Keratinocyte (primary cell): ENCODE data around the gene TSPAN16.

Source experiments
- CTCF ChIP-seq, 3 experiments: IDR thresholded peaks in 1 of 3; conservative IDR thresholded peaks in 1 of 3; optimal IDR thresholded peaks in 1 of 3; 2 replicates in 2 of 3; 3 replicates in 1 of 3; pipeline versions ENCODE3 to v1.5.1; 2011; ENCODE audit warnings: low read length in 3 of 3, mild to moderate bottlenecking in 3 of 3, moderate library complexity in 2 of 3, control low read depth in 1 of 3, inconsistent platforms in 1 of 3; ENCODE audit not compliant: insufficient read depth in 2 of 3; ENCODE audit errors: extremely low read depth in 1 of 3
- EZH2 ChIP-seq: IDR thresholded peaks from one replicate; pipeline ENCODE4 v1.6.1; 2012; ENCODE audit warnings: inconsistent platforms, mild to moderate bottlenecking, low read length, moderate library complexity

GRCh38 chr19:11296264-11296663 lies 304 bp downstream of the TSPAN16 start:
- TF ChIP-seq CTCF (optimal IDR thresholded peaks at IDR 0.05 in 1 of 3, IDR thresholded peaks at IDR 0.05 in 1 of 3, conservative IDR thresholded peaks at IDR 0.05 in 1 of 3; ENCODE audit: extremely low read depth in 1 of 3, insufficient read depth in 2 of 3, low read length in 3 of 3) = no peak
- TF ChIP-seq EZH2 = no peak
